IMR-90 (cell line): ENCODE results near the gene BAIAP2. TPM values are rescaled to one million over a fixed set of nuclear protein-coding genes. Genes with fewer than 3 reads are reported as not detected.

Source experiments
- ATAC-seq: fragments of 200-7000 bp; cut with Tn5 transposase; 2 replicates; pipeline ENCODE4 v1.9.1; 2020; ENCODE audit warnings: low read depth, mild to moderate bottlenecking, moderate library complexity
- BruUV-seq: library from RNA; stranded (reverse); fragments of 400-500 nt; replicated peaks from 2 replicates; lab custom pipeline; 2021; lab: Mats Ljungman, UMichigan
- CTCF ChIA-PET: fragments of 300-600 bp; formaldehyde crosslinking; extraction: SDS; loops from one replicate; lab custom pipeline; 2021; ENCODE audit warnings: antibody characterized with exemption; lab: Yijun Ruan, JAX
- POLR2A ChIA-PET: fragments of 300-600 bp; sonication (Branson Sonifier 250); formaldehyde crosslinking; loops from one replicate; lab custom pipeline; 2022; ENCODE audit warnings: antibody characterized with exemption; ENCODE audit not compliant: unreplicated experiment; lab: Charles Lee
- DNase-seq: peaks from one replicate; pipeline ENCODE4 v3.0.0; 2013
- H2AFZ ChIP-seq: replicated peaks from 2 replicates; pipeline ENCODE3; 2013; ENCODE audit warnings: low read length, mild to moderate bottlenecking; ENCODE audit not compliant: poor library complexity
- H2AK5ac ChIP-seq: 2 replicates; pipeline ENCODE4 v1.6.1; 2013; ENCODE audit warnings: low read depth, low read length, inconsistent platforms
- H2AK9ac ChIP-seq: replicated peaks from 2 replicates; pipeline ENCODE3; 2013; ENCODE audit warnings: mild to moderate bottlenecking, low read depth, low read length, moderate library complexity; ENCODE audit not compliant: poor library complexity
- H2BK120ac ChIP-seq: 2 replicates; pipeline ENCODE4 v1.6.1; 2013; ENCODE audit warnings: low read depth, low read length, inconsistent platforms
- H2BK15ac ChIP-seq: 3 replicates; pipeline ENCODE4 v1.6.1; 2013; ENCODE audit warnings: low read depth, low read length, inconsistent platforms
- H2BK20ac ChIP-seq: 2 replicates; pipeline ENCODE4 v1.6.1; 2013; ENCODE audit warnings: low read depth, mild to moderate bottlenecking, inconsistent platforms, low read length, moderate library complexity
- H2BK5ac ChIP-seq: 2 replicates; pipeline ENCODE4 v1.6.1; 2013; ENCODE audit warnings: mild to moderate bottlenecking, low read depth, low read length, inconsistent platforms; ENCODE audit not compliant: poor library complexity, severe bottlenecking
- H3K14ac ChIP-seq: replicated peaks from 2 replicates; pipeline ENCODE4 v1.6.1; 2013; ENCODE audit warnings: low read depth, low read length, inconsistent platforms
- H3K18ac ChIP-seq: 2 replicates; pipeline ENCODE4 v1.6.1; 2013; ENCODE audit warnings: low read depth, low read length, control low read depth
- H3K23ac ChIP-seq: 2 replicates; pipeline ENCODE4 v1.6.1; 2013; ENCODE audit warnings: low read depth, low read length, inconsistent platforms
- H3K27ac ChIP-seq: 2 replicates; pipeline ENCODE4 v1.5.1; 2013; ENCODE audit warnings: mild to moderate bottlenecking, control low read depth, low read length; ENCODE audit not compliant: insufficient read depth
- H3K27me3 ChIP-seq: 2 replicates; pipeline ENCODE4 v1.6.1; 2013; ENCODE audit warnings: low read length; ENCODE audit not compliant: control insufficient read depth, insufficient read depth
- H3K36me3 ChIP-seq: 2 replicates; pipeline ENCODE4 v1.6.1; 2013; ENCODE audit warnings: low read length, mixed read lengths; ENCODE audit not compliant: control insufficient read depth, insufficient read depth
- H3K4ac ChIP-seq: 2 replicates; pipeline ENCODE4 v1.6.1; 2013; ENCODE audit warnings: low read depth, low read length, inconsistent platforms
- H3K4me1 ChIP-seq: 2 replicates; pipeline ENCODE4 v1.6.1; 2013; ENCODE audit warnings: low read length, mixed read lengths; ENCODE audit not compliant: control insufficient read depth, insufficient read depth
- H3K4me2 ChIP-seq: 2 replicates; pipeline ENCODE4 v1.6.1; 2013; ENCODE audit warnings: low read depth, mild to moderate bottlenecking, control low read depth, low read length, moderate library complexity
- H3K4me3 ChIP-seq: 2 replicates; pipeline ENCODE4 v1.5.1; 2013; ENCODE audit warnings: low read depth, mild to moderate bottlenecking, control low read depth, low read length, moderate library complexity; ENCODE audit not compliant: insufficient read depth
- H3K56ac ChIP-seq: 2 replicates; pipeline ENCODE4 v1.6.1; 2013; ENCODE audit warnings: low read length, inconsistent platforms; ENCODE audit not compliant: insufficient read depth; ENCODE audit errors: extremely low read depth
- H3K79me1 ChIP-seq, 2 experiments: 2 replicates each; pipeline ENCODE4 v1.6.1; 2013; ENCODE audit warnings: low read length in 2 of 2, inconsistent platforms in 1 of 2, low read depth in 1 of 2
- H3K9ac ChIP-seq: 2 replicates; pipeline ENCODE4 v1.6.1; 2013; ENCODE audit warnings: low read depth, low read length, control low read depth
- H3K9me1 ChIP-seq: 2 replicates; pipeline ENCODE4 v1.6.1; 2013; ENCODE audit warnings: low read length, inconsistent platforms; ENCODE audit not compliant: insufficient read depth
- H3K9me3 ChIP-seq: 2 replicates; pipeline ENCODE4 v1.6.1; 2013; ENCODE audit warnings: low read length; ENCODE audit not compliant: control insufficient read depth, insufficient read depth
- H4K20me1 ChIP-seq: 2 replicates; pipeline ENCODE4 v1.6.1; 2013; ENCODE audit warnings: low read length, inconsistent platforms; ENCODE audit not compliant: insufficient read depth
- H4K5ac ChIP-seq: 2 replicates; pipeline ENCODE4 v1.6.1; 2013; ENCODE audit warnings: mild to moderate bottlenecking, low read depth, low read length, control low read depth
- H4K8ac ChIP-seq, 2 experiments: 2 replicates each; pipeline ENCODE4 v1.6.1; 2013; ENCODE audit warnings: low read depth in 2 of 2, low read length in 2 of 2, control low read depth in 1 of 2, inconsistent platforms in 1 of 2
- H4K91ac ChIP-seq: 2 replicates; pipeline ENCODE4 v1.6.1; 2013; ENCODE audit warnings: low read depth, low read length, inconsistent platforms; ENCODE audit not compliant: insufficient read depth
- BHLHE40 ChIP-seq: fragments of 150-350 bp; IDR thresholded peaks from 2 replicates; pipeline ENCODE4 v1.6.1; 2016; ENCODE audit warnings: mild to moderate bottlenecking, low read depth, low read length
- CEBPB ChIP-seq: IDR thresholded peaks from 2 replicates; pipeline ENCODE4 v1.6.1; 2012; ENCODE audit warnings: low read depth, low read length, improper control_type of control experiment
- CHD1 ChIP-seq: IDR thresholded peaks from 2 replicates; pipeline ENCODE4 v1.6.1; 2012; ENCODE audit warnings: low read depth, low read length, improper control_type of control experiment
- CTCF ChIP-seq: conservative IDR thresholded peaks from 2 replicates; pipeline ENCODE4 v1.5.1; 2012; ENCODE audit warnings: mild to moderate bottlenecking, low read depth, low read length, improper control_type of control experiment
- ELK1 ChIP-seq: fragments of 150-350 bp; IDR thresholded peaks from 2 replicates; pipeline ENCODE4 v1.6.1; 2016; ENCODE audit warnings: low read depth, mild to moderate bottlenecking, low read length, moderate library complexity, borderline replicate concordance
- FOS ChIP-seq: fragments of 150-350 bp; IDR thresholded peaks from 2 replicates; pipeline ENCODE4 v1.6.1; 2016; ENCODE audit warnings: low read depth, low read length
- MAFK ChIP-seq: IDR thresholded peaks from 2 replicates; pipeline ENCODE4 v1.6.1; 2012; ENCODE audit warnings: low read depth, low read length, improper control_type of control experiment
- MXI1 ChIP-seq: IDR thresholded peaks from 2 replicates; pipeline ENCODE4 v1.6.1; 2012; ENCODE audit warnings: low read depth, mild to moderate bottlenecking, low read length, moderate library complexity, borderline replicate concordance
- NFE2L2 ChIP-seq: fragments of 150-350 bp; IDR thresholded peaks from 2 replicates; pipeline ENCODE4 v1.6.1; 2016; ENCODE audit warnings: low read depth, mild to moderate bottlenecking, low read length
- POLR2A ChIP-seq: IDR thresholded peaks from 2 replicates; pipeline ENCODE4 v1.6.1; 2012; ENCODE audit warnings: mild to moderate bottlenecking, low read depth, low read length
- RAD21 ChIP-seq: IDR thresholded peaks from 2 replicates; pipeline ENCODE4 v1.6.1; 2012; ENCODE audit warnings: low read length, improper control_type of control experiment
- RFX5 ChIP-seq: IDR thresholded peaks from 2 replicates; pipeline ENCODE4 v1.8.0; 2012; ENCODE audit warnings: low read depth, mild to moderate bottlenecking, low read length, moderate library complexity
- SMC3 ChIP-seq: fragments of 150-350 bp; IDR thresholded peaks from 2 replicates; pipeline ENCODE4 v1.6.1; 2016; ENCODE audit warnings: low read depth, mild to moderate bottlenecking, antibody characterized with exemption, low read length, moderate library complexity
- WGBS, 2 experiments: methylation state at CpG; one replicate each; pipeline versions ENCODE4 v1.1.5 to v1.1.7; 2013; ENCODE audit warnings: missing lambda C conversion rate in 2 of 2; ENCODE audit not compliant: insufficient read length in 1 of 2; ENCODE audit errors: extremely low coverage in 2 of 2; 5-methylcytosine and 5-hydroxymethylcytosine counted together
- dilution Hi-C: fragments of 300-500 bp; cut with HindIII; formaldehyde crosslinking; loops from one replicate; pipeline ENCODE4 v1.14.3; 2018; ENCODE audit warnings: low sequenced_read_pairs; ENCODE audit not compliant: unreplicated experiment
- in situ Hi-C: fragments of 300-500 bp; cut with MboI; formaldehyde crosslinking; loops from 3 replicates; pipeline ENCODE4 v1.14.3; 2019; ENCODE audit warnings: low sequenced_read_pairs, inconsistent platforms, mixed read lengths
- intact Hi-C: fragments of 100-400 bp; cut with micrococcal nuclease; formaldehyde crosslinking; loops from 2 replicates; pipeline ENCODE4 v1.10.0; 2022
- polyA plus RNA-seq, 3 experiments: library from polyadenylated mRNA; depleted of rRNA; stranded (reverse); fragments of >200 nt; gene quantifications; 2 replicates each; pipeline ENCODE4 v1.2.3, GENCODE V29; 2012; ENCODE audit warnings: low replicate concordance in 1 of 3
- total RNA-seq: library from RNA; depleted of rRNA; stranded (reverse); fragments of >200 nt; gene quantifications from 2 replicates; pipeline ENCODE4 v1.2.3, GENCODE V29; 2012

The BAIAP2 gene
- total and polyA plus RNA-seq, 2 of the 4 experiments (the other 2 are of a cell fraction): 18.3 to 32.6 TPM

GRCh38 chr17:81066072-81066471 lies 31.1 kb downstream of the BAIAP2 start:
- no peak overlapping the region for H3K27ac ChIP-seq
- no peak overlapping the region for H2AK5ac ChIP-seq

More at GRCh38 chr17:81066072-81066471, 31.1 kb downstream of the BAIAP2 start:
- peaks cover 19% of the 10 kb centered on the region for H4K20me1 ChIP-seq
- no peak overlapping the region for H3K14ac ChIP-seq
- H2BK120ac ChIP-seq: no peak overlapping the region
- no peaks in the 10 kb centered on the region for H3K9me3 ChIP-seq
- no peak overlapping the region for H3K4me3 ChIP-seq
- POLR2A ChIA-PET: no interaction called here
- H4K91ac ChIP-seq: no peak overlapping the region
- peaks cover 5% of the 10 kb centered on the region; the same call in 1 of the 2 replicates for H3K9me1 ChIP-seq
- H3K9ac ChIP-seq: no peak overlapping the region
- no peak overlapping the region for H2AFZ ChIP-seq
- peaks cover 3% of the 10 kb centered on the region for H3K4me1 ChIP-seq
- no peak for DNase-seq
- H2BK20ac ChIP-seq: no peak overlapping the region
- H2BK5ac ChIP-seq: no peak overlapping the region
- H3K4me2 ChIP-seq: no peak overlapping the region
- H2AK9ac ChIP-seq: no peak overlapping the region
- H3K18ac ChIP-seq: no peak overlapping the region
- intact Hi-C loops (no loop called here), in situ Hi-C loops (no loop called here), dilution Hi-C loops (no loop called here)
- ATAC-seq: no peak
- 94% methylated on average over 6 of the region's 9 CpGs; no CpG with 5 or more reads in 1 of the 2 experiments for WGBS, 2 experiments
- H3K4ac ChIP-seq: no peak overlapping the region
- no peaks in the 10 kb centered on the region for H3K27me3 ChIP-seq
- H3K36me3 ChIP-seq: peaks cover 3% of the 10 kb centered on the region; the same call in 1 of the 2 replicates
- no peak overlapping the region for H4K5ac ChIP-seq
- no peak overlapping the region for H2BK15ac ChIP-seq
- CTCF ChIA-PET: no interaction called here
- no peak for TF ChIP-seq RAD21
- no peak for TF ChIP-seq ELK1
- no peak for TF ChIP-seq NFE2L2
- no peak for TF ChIP-seq MAFK
- TF ChIP-seq POLR2A: no peak
- no peak for TF ChIP-seq CEBPB
- TF ChIP-seq FOS: no peak
- TF ChIP-seq SMC3: no peak
- no peak for TF ChIP-seq BHLHE40
- no peak for TF ChIP-seq MXI1
- no peak for TF ChIP-seq CTCF
- no peak for TF ChIP-seq CHD1
- no peak for TF ChIP-seq RFX5
- no peak overlapping the region for H3K23ac ChIP-seq
- no TSS peak for BruUV-seq
- peaks cover 10 to 27% of the 10 kb centered on the region in 2 experiments; a peak in 2 of 4 replicates for H3K79me1 ChIP-seq
- no peak overlapping the region for H3K56ac ChIP-seq
- H4K8ac ChIP-seq: no peak overlapping the region
